H9 (cell line): ENCODE data around the gene ANKRD11. TPM values are rescaled to one million over a fixed set of nuclear protein-coding genes. Genes with fewer than 3 reads are reported as not detected.

Experiments used
- DNase-seq: peaks from one replicate; pipeline ENCODE4 v3.0.0-alpha.2; 2017
- H2AFZ ChIP-seq: one replicate; pipeline ENCODE4 v1.6.1; 2013; ENCODE audit warnings: mild to moderate bottlenecking, low read length, control low read depth, moderate library complexity
- H2AK5ac ChIP-seq: 2 replicates; pipeline ENCODE4 v1.6.1; 2013; ENCODE audit warnings: low read length, control low read depth, mixed read lengths; ENCODE audit not compliant: insufficient read length
- H2BK120ac ChIP-seq: one replicate; pipeline ENCODE4 v1.6.1; 2013; ENCODE audit warnings: low read depth, mild to moderate bottlenecking, low read length, control low read depth, inconsistent platforms; ENCODE audit not compliant: poor library complexity, severe bottlenecking
- H2BK12ac ChIP-seq: 2 replicates; pipeline ENCODE4 v1.6.1; 2013; ENCODE audit warnings: low read length, control low read depth, mixed read lengths, low read depth; ENCODE audit not compliant: insufficient read length
- H2BK15ac ChIP-seq: 2 replicates; pipeline ENCODE4 v1.6.1; 2013; ENCODE audit warnings: low read depth, low read length, control low read depth
- H2BK20ac ChIP-seq: one replicate; pipeline ENCODE4 v1.6.1; 2013; ENCODE audit warnings: low read depth, mild to moderate bottlenecking, low read length, control low read depth, inconsistent platforms; ENCODE audit not compliant: poor library complexity, severe bottlenecking
- H2BK5ac ChIP-seq: 2 replicates; pipeline ENCODE4 v1.6.1; 2013; ENCODE audit warnings: low read length, control low read depth, mixed read lengths; ENCODE audit not compliant: insufficient read length
- H3K14ac ChIP-seq: 2 replicates; pipeline ENCODE4 v1.6.1; 2013; ENCODE audit warnings: low read length, control low read depth; ENCODE audit not compliant: insufficient read depth
- H3K18ac ChIP-seq: 2 replicates; pipeline ENCODE4 v1.6.1; 2013; ENCODE audit warnings: low read depth, mild to moderate bottlenecking, mixed read lengths, low read length, control low read depth; ENCODE audit not compliant: insufficient read length
- H3K23ac ChIP-seq: 2 replicates; pipeline ENCODE4 v1.6.1; 2013; ENCODE audit warnings: low read length, control low read depth, mixed read lengths, low read depth; ENCODE audit not compliant: insufficient read length
- H3K23me2 ChIP-seq: 2 replicates; pipeline ENCODE4 v1.6.1; 2013; ENCODE audit warnings: low read depth, mild to moderate bottlenecking, mixed read lengths, low read length, control low read depth; ENCODE audit not compliant: insufficient read length, poor library complexity, severe bottlenecking
- H3K27ac ChIP-seq: 2 replicates; pipeline ENCODE4 v1.5.1; 2013; ENCODE audit warnings: low read length, control low read depth, mixed read lengths, low read depth; ENCODE audit not compliant: insufficient read length
- H3K27me3 ChIP-seq: 2 replicates; pipeline ENCODE4 v1.6.1; 2013; ENCODE audit warnings: low read length, control low read depth, inconsistent platforms; ENCODE audit not compliant: insufficient read depth
- H3K4ac ChIP-seq: 2 replicates; pipeline ENCODE4 v1.6.1; 2013; ENCODE audit warnings: low read depth, mild to moderate bottlenecking, control low read depth, inconsistent platforms, low read length, moderate library complexity
- H3K4me1 ChIP-seq: 2 replicates; pipeline ENCODE4 v1.6.1; 2013; ENCODE audit warnings: low read length, control low read depth, inconsistent platforms; ENCODE audit not compliant: insufficient read depth
- H3K4me2 ChIP-seq: 2 replicates; pipeline ENCODE4 v1.6.1; 2013; ENCODE audit warnings: low read length, control low read depth, mixed read lengths; ENCODE audit not compliant: insufficient read length, insufficient read depth
- H3K56ac ChIP-seq: 2 replicates; pipeline ENCODE4 v1.6.1; 2013; ENCODE audit warnings: low read depth, mild to moderate bottlenecking, mixed read lengths, low read length, control low read depth; ENCODE audit not compliant: insufficient read length
- H3K79me1 ChIP-seq: 2 replicates; pipeline ENCODE4 v1.6.1; 2013; ENCODE audit warnings: low read depth, mild to moderate bottlenecking, moderate library complexity, low read length, control low read depth, inconsistent platforms; ENCODE audit not compliant: insufficient read depth, poor library complexity, severe bottlenecking
- H3K79me2 ChIP-seq: 2 replicates; pipeline ENCODE4 v1.6.1; 2013; ENCODE audit warnings: low read length, control low read depth, inconsistent platforms; ENCODE audit not compliant: insufficient read depth
- H3K9ac ChIP-seq: 2 replicates; pipeline ENCODE4 v1.6.1; 2013; ENCODE audit warnings: low read length, control low read depth, mixed read lengths; ENCODE audit not compliant: insufficient read length; ENCODE audit errors: extremely low read depth
- H3K9me3 ChIP-seq: one replicate; pipeline ENCODE4 v1.6.1; 2013; ENCODE audit warnings: low read depth, low read length, inconsistent platforms; ENCODE audit not compliant: control insufficient read depth
- H3T11ph ChIP-seq: one replicate; pipeline ENCODE4 v1.6.1; 2013; ENCODE audit warnings: mild to moderate bottlenecking, low read length, control low read depth, inconsistent platforms
- H4K20me1 ChIP-seq: one replicate; pipeline ENCODE4 v1.6.1; 2013; ENCODE audit not compliant: control insufficient read depth, insufficient read length, insufficient read depth
- H4K5ac ChIP-seq: 2 replicates; pipeline ENCODE4 v1.6.1; 2013; ENCODE audit warnings: low read depth, mild to moderate bottlenecking, mixed read lengths, low read length, control low read depth; ENCODE audit not compliant: insufficient read length
- H4K8ac ChIP-seq: replicated peaks from 2 replicates; pipeline ENCODE4 v1.6.1; 2013; ENCODE audit warnings: low read length, control low read depth, mixed read lengths, low read depth; ENCODE audit not compliant: insufficient read length
- H4K91ac ChIP-seq: 2 replicates; pipeline ENCODE4 v1.6.1; 2013; ENCODE audit warnings: low read depth, mild to moderate bottlenecking, moderate library complexity, mixed read lengths, low read length, control low read depth; ENCODE audit not compliant: insufficient read length
- H3K27ac Mint-ChIP-seq, 3 experiments: 2 replicates in 2 of 3; 3 replicates in 1 of 3; pipeline ENCODE4 v1.8.0; 2020 to 2021; ENCODE audit warnings: mixed read lengths in 3 of 3, mild to moderate bottlenecking in 1 of 3, moderate library complexity in 1 of 3
- H3K27me3 Mint-ChIP-seq: 2 replicates; pipeline ENCODE4 v1.8.0; 2021; ENCODE audit warnings: low read depth, mild to moderate bottlenecking, moderate library complexity, mixed read lengths
- H3K36me3 Mint-ChIP-seq, 3 experiments: 2 replicates in 2 of 3; 3 replicates in 1 of 3; pipeline ENCODE4 v1.8.0; 2020 to 2021; ENCODE audit warnings: low read depth in 3 of 3, mixed read lengths in 3 of 3; ENCODE audit not compliant: insufficient read depth in 1 of 3
- H3K4me1 Mint-ChIP-seq, 2 experiments: 2 replicates each; pipeline ENCODE4 v1.8.0; 2020; ENCODE audit warnings: mixed read lengths in 2 of 2
- H3K4me3 Mint-ChIP-seq, 2 experiments: 2 replicates in 1 of 2; 3 replicates in 1 of 2; pipeline ENCODE4 v1.8.0; 2020 to 2021; ENCODE audit warnings: mild to moderate bottlenecking in 2 of 2, mixed read lengths in 2 of 2, moderate library complexity in 1 of 2
- H3K9me3 Mint-ChIP-seq, 2 experiments: 2 replicates in 1 of 2; 3 replicates in 1 of 2; pipeline ENCODE4 v1.8.0; 2020; ENCODE audit warnings: mild to moderate bottlenecking in 2 of 2, mixed read lengths in 2 of 2, moderate library complexity in 1 of 2
- CTCF ChIP-seq: fragments of 200-600 bp; sonication (generic); conservative IDR thresholded peaks from 3 replicates; pipeline ENCODE4 v1.8.0; 2021; ENCODE audit warnings: antibody characterized with exemption, mild to moderate bottlenecking
- WGBS: extraction: QIAGEN DNeasy Blood & Tissue Kit; methylation state at CpG from one replicate; pipeline ENCODE4 v1.1.7; 2013; ENCODE audit warnings: missing lambda C conversion rate, low lambda C conversion rate, mixed read lengths; ENCODE audit not compliant: insufficient read length; ENCODE audit errors: extremely low coverage; 5-methylcytosine and 5-hydroxymethylcytosine counted together
- total RNA-seq: library from RNA; stranded (reverse); gene quantifications from 2 replicates; pipeline ENCODE4 v1.2.1, GENCODE V29; 2021

The ANKRD11 gene
- total RNA-seq, 1 experiment from 2014 or later = 181 TPM

- Histone ChIP-seq H3T11ph (no peak overlapping the region), H4K5ac (no peak overlapping the region), H4K20me1 (no peaks in the 10 kb centered on the region), H3K9ac (no peak overlapping the region), H3K14ac (no peak overlapping the region), H3K4ac (no peak overlapping the region), H4K8ac (no peak overlapping the region), H3K56ac (no peak overlapping the region), H3K4me2 (no peak overlapping the region), H3K18ac (no peak overlapping the region), H3K27ac (no peak overlapping the region), H3K27me3 (no peaks in the 10 kb centered on the region), H2AFZ (no peak overlapping the region), H2BK15ac (no peak overlapping the region), H3K23me2 (no peaks in the 10 kb centered on the region), H2BK5ac (no peak overlapping the region), H2BK120ac (no peak overlapping the region), H3K79me1 (peaks cover 3% of the 10 kb centered on the region), H3K9me3 (no peaks in the 10 kb centered on the region), H2BK20ac (no peak overlapping the region), H2BK12ac (no peak overlapping the region), H3K23ac (no peak overlapping the region), H4K91ac (no peak overlapping the region), H3K79me2 (no peaks in the 10 kb centered on the region; the same call in 1 of the 2 replicates), H2AK5ac (no peak overlapping the region), H3K4me1 (no peaks in the 10 kb centered on the region; the same call in 1 of the 2 replicates)
- H3K27ac Mint-ChIP-seq = peak overlapping the region in 2 of 3 experiments; percentile 29 to 83; a peak in 1 of 7 replicates
- H3K36me3 Mint-ChIP-seq = peaks cover 9 to 30% (median 16%) of the 10 kb centered on the region in 3 experiments
- H3K9me3 Mint-ChIP-seq = no peaks in the 10 kb centered on the region
- WGBS = no CpG with 5 or more reads among the region's 25 CpGs
- H3K4me1 Mint-ChIP-seq = peaks cover 13 to 17% of the 10 kb centered on the region in 2 experiments
- H3K27me3 Mint-ChIP-seq = no peaks in the 10 kb centered on the region; the same call in none of the 2 replicates
- no peak for TF ChIP-seq CTCF
- H3K4me3 Mint-ChIP-seq = no peak overlapping the region
- DNase-seq = no peak
These were observed 204.3 kb downstream of the ANKRD11 start for GRCh38 chr16:89286096-89286495.
